Spinal cord (tissue), 10 donors: Measurements from ENCODE around the gene HOXC12. TPM values are rescaled to one million over a fixed set of nuclear protein-coding genes. Genes with fewer than 3 reads are reported as not detected.

Source experiments
- DNase-seq, 6 donors: peaks; one replicate each; pipeline versions ENCODE4 v3.0.0 to v3.0.0-alpha.2; 2013 to 2015; ENCODE audit warnings: low spot score in 6 of 6, low read depth in 4 of 6
- H3K27ac ChIP-seq: one replicate; pipeline ENCODE4 v1.5.1; 2013; ENCODE audit warnings: low read depth, low read length, control low read depth
- H3K27me3 ChIP-seq: one replicate; pipeline ENCODE4 v1.6.1; 2013; ENCODE audit warnings: low read length; ENCODE audit not compliant: control insufficient read depth, insufficient read depth
- H3K36me3 ChIP-seq: one replicate; pipeline ENCODE4 v1.6.1; 2013; ENCODE audit warnings: low read length; ENCODE audit not compliant: control insufficient read depth, insufficient read depth
- H3K4me1 ChIP-seq: one replicate; pipeline ENCODE4 v1.6.1; 2013; ENCODE audit warnings: low read length; ENCODE audit not compliant: control insufficient read depth, insufficient read depth
- H3K4me3 ChIP-seq: one replicate; pipeline ENCODE4 v1.5.1; 2013; ENCODE audit warnings: low read depth, low read length, control low read depth
- H3K9me3 ChIP-seq: one replicate; pipeline ENCODE4 v1.6.1; 2013; ENCODE audit warnings: low read length; ENCODE audit not compliant: control insufficient read depth, insufficient read depth
- WGBS: methylation state at CpG from one replicate; pipeline ENCODE4 v1.1.5; 2013; ENCODE audit warnings: missing lambda C conversion rate; ENCODE audit not compliant: insufficient coverage; 5-methylcytosine and 5-hydroxymethylcytosine counted together
- polyA plus RNA-seq, 2 donors: library from polyadenylated mRNA; unstranded; fragments of 120-200 nt; gene quantifications; one replicate each; pipeline ENCODE4 v1.2.1, GENCODE V29; 2013; ENCODE audit not compliant: insufficient read length in 2 of 2
- total RNA-seq, 2 donors: library from RNA; depleted of rRNA in 1 of 2; stranded (reverse); fragments of 120-200 nt in 1 of 2; fragments of >200 nt in 1 of 2; gene quantifications; one replicate each; pipeline versions ENCODE4 v1.2.3 to v1.2.4, GENCODE V29; 2013 to 2014
- donor health status: healthy.

The HOXC12 gene
- total and polyA plus RNA-seq, 4 donors = 2.3 TPM; not detected in 3

DNA sequence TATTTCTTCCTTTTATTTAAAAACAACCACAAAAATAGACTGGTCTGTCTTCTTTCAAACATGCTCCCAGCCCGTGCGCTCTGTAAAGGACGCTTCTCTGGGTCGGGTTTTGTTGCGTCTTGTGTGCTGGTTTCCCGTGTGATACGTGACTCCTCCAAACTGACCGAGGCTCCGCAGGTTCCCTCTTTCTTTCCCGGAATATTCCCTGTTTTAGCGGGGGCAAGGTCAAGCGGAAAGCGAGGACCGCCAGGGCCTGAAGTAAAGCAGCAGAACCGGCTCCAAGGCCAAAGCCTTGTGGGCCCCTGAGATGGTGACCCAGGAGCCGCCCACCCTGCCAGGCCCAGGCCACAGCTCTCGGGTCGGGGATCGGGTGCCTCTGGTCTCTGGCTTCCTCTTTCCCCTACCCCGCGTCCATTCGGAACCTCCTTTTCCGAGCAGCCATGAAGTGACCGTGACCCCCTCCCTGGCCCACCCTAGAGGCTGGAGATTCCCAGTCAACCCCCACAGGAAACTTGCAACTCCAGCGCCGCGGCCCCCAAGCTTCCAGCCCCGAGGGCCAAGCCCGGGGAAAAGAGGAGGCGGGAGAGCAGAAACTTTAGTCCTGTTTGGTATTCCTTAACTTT is 29.4 kb downstream of the HOXC12 start:
- H3K27ac ChIP-seq = peak overlapping the region; percentile 99
- peaks cover 54% of the 10 kb centered on the region for H3K4me1 ChIP-seq
- peaks cover 89% of the 10 kb centered on the region for H3K27me3 ChIP-seq
- peak overlapping the region; percentile 24 for H3K4me3 ChIP-seq
- 13% methylated on average over 23 of the region's 30 CpGs for WGBS
- no peaks in the 10 kb centered on the region for H3K9me3 ChIP-seq
- peaks cover 3% of the 10 kb centered on the region for H3K36me3 ChIP-seq
- DNase-seq = no peak

DNA sequence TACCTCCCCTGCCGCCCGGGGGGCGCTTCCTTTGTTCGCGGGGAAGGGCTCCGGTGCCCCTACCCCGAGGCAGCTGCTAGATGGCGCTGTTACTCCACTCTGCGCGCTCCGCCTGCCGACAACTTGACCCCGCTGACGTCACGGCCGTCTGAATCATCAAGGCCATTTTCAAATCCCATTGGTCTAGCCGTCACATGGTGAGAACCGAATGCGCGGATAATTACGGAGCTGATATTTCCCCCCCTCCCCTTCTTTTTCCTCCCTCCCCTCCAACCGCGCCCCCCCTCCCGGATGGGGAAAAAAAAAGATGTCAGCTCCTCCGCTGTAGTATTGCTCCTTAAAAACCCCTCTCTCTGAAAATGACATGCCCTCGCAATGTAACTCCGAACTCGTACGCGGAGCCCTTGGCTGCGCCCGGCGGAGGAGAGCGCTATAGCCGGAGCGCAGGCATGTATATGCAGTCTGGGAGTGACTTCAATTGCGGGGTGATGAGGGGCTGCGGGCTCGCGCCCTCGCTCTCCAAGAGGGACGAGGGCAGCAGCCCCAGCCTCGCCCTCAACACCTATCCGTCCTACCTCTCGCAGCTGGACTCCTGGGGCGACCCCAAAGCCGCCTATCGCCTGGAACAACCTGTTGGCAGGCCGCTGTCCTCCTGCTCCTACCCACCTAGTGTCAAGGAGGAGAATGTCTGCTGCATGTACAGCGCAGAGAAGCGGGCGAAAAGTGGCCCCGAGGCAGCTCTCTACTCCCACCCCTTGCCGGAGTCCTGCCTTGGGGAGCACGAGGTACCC is 30.4 kb downstream of the HOXC12 start, which contains the start of gene HOXC10:
Gene HOXC10, plus strand, starts transcription at position 246 of the 791 bp plus-strand sequence. Its CDS starts 114 bp downstream, at position 360.
- 2% methylated on average over 47 of the region's 55 CpGs for WGBS
- Histone ChIP-seq H3K36me3 (peaks cover 3% of the 10 kb centered on the region), H3K27ac (peak within 1 kb of the TSS; percentile 99), H3K27me3 (peaks cover 87% of the 10 kb centered on the region), H3K9me3 (no peaks in the 10 kb centered on the region), H3K4me3 (peak within 1 kb of the TSS; percentile 88), H3K4me1 (peaks cover 54% of the 10 kb centered on the region)
- DNase-seq = peak in 5 of 6 donors; percentile 92 to 97 (median 95)

DNA sequence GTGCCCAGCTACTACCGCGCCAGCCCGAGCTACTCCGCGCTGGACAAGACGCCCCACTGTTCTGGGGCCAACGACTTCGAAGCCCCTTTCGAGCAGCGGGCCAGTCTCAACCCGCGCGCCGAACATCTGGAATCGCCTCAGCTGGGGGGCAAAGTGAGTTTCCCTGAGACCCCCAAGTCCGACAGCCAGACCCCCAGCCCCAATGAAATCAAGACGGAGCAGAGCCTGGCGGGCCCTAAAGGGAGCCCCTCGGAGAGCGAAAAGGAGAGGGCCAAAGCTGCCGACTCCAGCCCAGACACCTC is 30.9 kb downstream of the HOXC12 start:
- Histone ChIP-seq H3K27ac (peak overlapping the region; percentile 99), H3K4me3 (peak overlapping the region; percentile 88), H3K27me3 (peaks cover 88% of the 10 kb centered on the region), H3K4me1 (peaks cover 56% of the 10 kb centered on the region), H3K9me3 (no peaks in the 10 kb centered on the region), H3K36me3 (peaks cover 6% of the 10 kb centered on the region)
- 2% methylated on average over 21 of the region's 21 CpGs for WGBS
- no peak for DNase-seq

DNA sequence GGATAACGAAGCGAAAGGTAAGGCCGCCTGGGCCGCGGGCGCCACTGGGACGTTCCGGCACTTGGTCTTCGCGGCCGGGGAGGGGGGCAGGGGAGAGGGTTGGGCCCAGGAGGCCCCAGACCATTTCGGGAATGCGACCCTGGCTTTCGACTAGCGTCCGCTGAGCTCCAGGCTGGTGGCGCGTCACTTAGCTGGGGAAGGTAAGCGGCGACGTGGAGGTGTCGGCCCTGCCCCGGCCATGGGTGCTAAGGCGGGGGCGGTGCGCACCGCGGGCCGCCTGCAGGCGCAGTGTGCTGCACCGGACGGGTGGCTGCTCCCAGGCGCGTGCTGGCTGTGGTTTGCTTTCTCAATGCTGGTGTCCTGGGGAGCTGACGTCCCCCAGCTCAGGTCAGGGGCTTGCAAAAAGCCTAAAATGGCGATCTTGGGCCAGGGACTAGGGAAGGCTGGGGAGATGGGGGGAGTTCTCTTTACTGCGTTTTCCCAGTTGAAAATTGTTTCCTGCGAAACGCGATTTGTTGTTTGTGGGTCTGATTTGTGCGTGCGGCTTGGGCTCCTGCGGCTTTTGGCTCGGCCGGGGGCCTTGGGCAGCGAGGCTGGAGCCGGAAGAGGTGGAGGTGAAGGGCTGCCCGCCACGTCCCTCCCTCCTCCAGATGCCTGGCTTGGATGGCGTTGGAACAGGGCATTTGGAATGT is 31.4 kb downstream of the HOXC12 start:
- DNase-seq = no peak
- peaks cover 88% of the 10 kb centered on the region for H3K27me3 ChIP-seq
- H3K4me3 ChIP-seq = peak overlapping the region; percentile 88
- peak overlapping the region; percentile 99 for H3K27ac ChIP-seq
- peaks cover 56% of the 10 kb centered on the region for H3K4me1 ChIP-seq
- H3K36me3 ChIP-seq = peaks cover 8% of the 10 kb centered on the region
- WGBS = 7% methylated on average over 45 of the region's 50 CpGs
- H3K9me3 ChIP-seq = no peaks in the 10 kb centered on the region

DNA sequence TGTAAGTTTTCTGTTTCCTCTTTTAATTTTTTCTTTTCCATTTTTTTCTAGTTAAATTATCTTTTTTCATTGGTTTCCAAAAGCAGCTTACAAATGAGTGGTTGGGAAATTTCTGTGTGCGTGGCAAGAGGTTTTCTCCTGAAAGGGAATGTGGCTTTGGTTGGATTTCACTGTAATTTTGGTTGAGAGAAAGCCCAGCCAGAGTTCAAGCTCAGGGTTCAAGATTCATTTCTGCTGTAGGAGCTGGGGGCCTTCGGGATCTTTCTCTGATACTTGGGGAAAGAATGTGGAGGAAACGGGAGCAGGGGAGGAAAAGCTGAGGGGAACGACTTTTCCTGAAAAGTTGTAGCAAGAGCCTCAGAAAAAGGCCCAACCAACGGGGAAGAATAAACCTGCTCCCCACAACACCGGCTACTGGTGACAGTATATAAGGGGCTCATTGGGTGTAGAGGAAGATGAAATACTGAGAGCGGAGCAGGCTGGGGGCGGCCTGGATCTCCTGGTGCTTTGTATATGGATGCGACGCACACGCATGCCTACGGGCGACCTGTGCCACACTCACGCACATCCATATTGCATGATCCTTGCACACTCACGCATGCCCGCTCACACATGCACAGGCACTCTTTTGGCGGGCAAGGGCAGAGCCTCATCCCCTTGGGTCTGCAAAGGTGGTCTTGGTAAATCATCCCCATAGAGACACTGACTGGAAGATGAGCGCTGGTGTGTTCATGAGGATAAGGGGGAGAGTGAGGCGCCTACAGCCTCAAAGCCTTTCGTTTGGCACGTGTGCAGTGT is 32.2 kb downstream of the HOXC12 start:
- WGBS = 29% methylated on average over 15 of the region's 21 CpGs

DNA sequence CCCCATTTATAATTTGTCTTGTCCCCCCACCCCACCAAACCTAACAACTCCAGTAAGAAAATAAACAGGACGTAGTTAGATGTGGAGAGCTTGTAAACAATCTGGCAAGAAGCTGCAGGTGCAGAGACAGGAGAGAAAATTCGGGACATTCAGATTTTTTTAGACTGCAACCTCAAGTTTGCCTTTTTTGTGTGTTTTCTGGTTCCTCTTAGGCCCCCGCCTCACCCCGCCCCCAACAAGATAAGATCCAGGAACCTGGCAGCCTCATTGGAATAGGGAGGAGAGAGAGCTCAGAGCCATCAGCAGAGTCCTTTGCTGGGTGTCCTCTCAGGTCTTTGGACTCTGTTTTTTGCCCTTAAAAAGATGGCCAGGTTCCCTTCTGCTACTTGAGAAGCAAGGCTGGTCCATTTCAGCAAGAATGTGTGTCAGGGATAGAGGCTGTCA is 33.1 kb downstream of the HOXC12 start:
- 29% methylated on average over 1 of the region's 4 CpGs for WGBS
- Histone ChIP-seq H3K9me3 (no peaks in the 10 kb centered on the region), H3K27ac (peak overlapping the region; percentile 99), H3K4me3 (peak overlapping the region; percentile 88), H3K4me1 (peaks cover 63% of the 10 kb centered on the region), H3K36me3 (peaks cover 8% of the 10 kb centered on the region), H3K27me3 (peaks cover 80% of the 10 kb centered on the region)
- no peak for DNase-seq

More for the DNA sequence above, 32.2 kb downstream of the HOXC12 start:
- Histone ChIP-seq H3K4me1 (peaks cover 59% of the 10 kb centered on the region), H3K27ac (peak overlapping the region; percentile 99), H3K36me3 (peaks cover 8% of the 10 kb centered on the region), H3K27me3 (peaks cover 85% of the 10 kb centered on the region), H3K9me3 (no peaks in the 10 kb centered on the region), H3K4me3 (peak overlapping the region; percentile 88)
- DNase-seq = no peak

DNA sequence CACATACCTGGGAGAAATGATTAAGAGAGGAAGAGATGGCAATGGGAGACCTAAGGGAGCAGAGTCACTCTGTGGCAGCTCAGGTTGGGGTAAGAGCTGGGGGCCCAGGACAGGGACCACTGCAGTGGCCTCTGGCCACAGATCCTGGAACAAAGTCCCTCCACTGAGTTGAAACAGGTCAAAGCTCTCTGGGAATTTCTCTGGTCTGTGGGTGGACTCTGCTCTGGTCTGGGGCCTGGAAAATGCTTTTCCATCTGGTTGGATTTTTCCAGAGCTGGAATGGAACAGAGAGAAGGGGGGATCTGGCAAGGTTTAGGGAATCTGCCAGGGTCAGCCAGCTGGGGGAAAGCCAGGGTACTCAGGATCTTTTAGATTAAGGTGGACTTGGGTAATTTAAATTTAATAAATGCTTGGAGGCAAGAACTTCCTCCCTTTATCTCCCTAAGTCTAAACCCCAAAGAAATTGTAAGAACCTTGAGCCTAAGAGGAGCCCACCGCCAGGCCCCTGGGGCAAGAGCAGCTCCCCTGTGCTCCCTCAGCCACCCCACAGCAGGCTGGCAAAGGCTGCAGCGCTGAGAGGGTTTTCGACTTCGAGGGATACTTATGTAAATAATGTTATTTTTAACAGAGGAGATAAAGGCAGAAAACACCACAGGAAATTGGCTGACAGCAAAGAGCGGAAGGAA is 34.0 kb downstream of the HOXC12 start:
- Histone ChIP-seq H3K27ac (peak overlapping the region; percentile 99), H3K36me3 (peaks cover 8% of the 10 kb centered on the region), H3K4me1 (peaks cover 70% of the 10 kb centered on the region), H3K27me3 (peaks cover 78% of the 10 kb centered on the region), H3K9me3 (no peaks in the 10 kb centered on the region), H3K4me3 (peak overlapping the region; percentile 55)
- no CpG with 5 or more reads among the region's 5 CpGs for WGBS
- no peak for DNase-seq

DNA sequence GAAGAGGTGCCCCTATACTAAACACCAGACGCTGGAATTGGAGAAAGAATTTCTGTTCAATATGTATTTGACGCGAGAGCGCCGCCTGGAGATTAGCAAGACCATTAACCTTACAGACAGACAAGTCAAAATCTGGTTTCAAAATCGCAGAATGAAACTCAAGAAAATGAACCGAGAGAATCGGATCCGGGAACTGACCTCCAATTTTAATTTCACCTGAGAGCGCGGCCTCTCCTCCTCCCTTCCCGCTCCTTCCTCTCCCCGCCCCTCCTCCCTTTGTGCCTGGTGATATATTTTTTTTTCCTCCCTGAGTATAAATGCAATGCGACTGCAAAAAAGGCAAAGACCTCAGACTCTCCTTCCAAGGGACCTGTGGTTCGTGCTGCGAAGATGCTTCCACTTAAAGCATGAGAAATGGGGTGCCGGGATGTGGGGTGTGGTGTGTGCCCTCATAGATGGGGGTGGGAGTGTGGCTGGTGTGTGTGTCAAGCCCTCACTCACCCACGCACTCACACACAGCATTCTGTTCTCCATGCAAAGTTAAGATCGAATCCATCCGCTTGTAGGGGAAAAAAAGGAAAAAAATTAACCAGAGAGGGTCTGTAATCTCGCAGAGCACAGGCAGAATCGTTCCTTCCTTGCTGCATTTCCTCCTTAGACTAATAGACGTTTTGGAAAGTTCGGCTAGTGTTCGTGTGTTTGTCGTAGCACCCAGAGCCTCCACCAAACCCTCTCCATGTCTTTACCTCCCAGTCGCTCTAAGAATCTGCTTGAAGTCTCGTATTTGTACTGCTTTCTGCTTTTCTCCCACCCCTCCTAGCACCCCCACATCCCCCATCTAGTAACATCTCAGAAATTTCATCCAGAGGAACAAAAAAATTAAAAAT is 34.8 kb downstream of the HOXC12 start:
- H3K36me3 ChIP-seq = peaks cover 9% of the 10 kb centered on the region
- H3K4me3 ChIP-seq = peak overlapping the region; percentile 55
- WGBS = 13% methylated on average over 21 of the region's 28 CpGs
- no peaks in the 10 kb centered on the region for H3K9me3 ChIP-seq
- peaks cover 69% of the 10 kb centered on the region for H3K4me1 ChIP-seq
- peak overlapping the region; percentile 99 for H3K27ac ChIP-seq
- DNase-seq = peak in 2 of 6 donors; percentile 74 to 84
- peaks cover 78% of the 10 kb centered on the region for H3K27me3 ChIP-seq
